HG03558 (cell line): ENCODE results near the gene S100A13.

Source experiments
- ATAC-seq: cut with Tn5 transposase; IDR thresholded peaks from one replicate; pipeline ENCODE4 v1.9.1; 2021; ENCODE audit warnings: moderate number of reproducible peaks; ENCODE audit not compliant: unreplicated experiment; ENCODE audit errors: extremely low read depth

Gene S100A13

GRCh38 chr1:153628638-153629342 lies 1.5 kb upstream of the S100A13 start:
- no peak for ATAC-seq

- no peak for ATAC-seq
These were observed 666 bp upstream of the S100A13 start, which contains the start of gene S100A1 for GRCh38 chr1:153627715-153628626. Gene S100A1, plus strand, starts transcription at chr1:153628434. Its CDS starts 2,088 bp downstream, at chr1:153630522.

DNA sequence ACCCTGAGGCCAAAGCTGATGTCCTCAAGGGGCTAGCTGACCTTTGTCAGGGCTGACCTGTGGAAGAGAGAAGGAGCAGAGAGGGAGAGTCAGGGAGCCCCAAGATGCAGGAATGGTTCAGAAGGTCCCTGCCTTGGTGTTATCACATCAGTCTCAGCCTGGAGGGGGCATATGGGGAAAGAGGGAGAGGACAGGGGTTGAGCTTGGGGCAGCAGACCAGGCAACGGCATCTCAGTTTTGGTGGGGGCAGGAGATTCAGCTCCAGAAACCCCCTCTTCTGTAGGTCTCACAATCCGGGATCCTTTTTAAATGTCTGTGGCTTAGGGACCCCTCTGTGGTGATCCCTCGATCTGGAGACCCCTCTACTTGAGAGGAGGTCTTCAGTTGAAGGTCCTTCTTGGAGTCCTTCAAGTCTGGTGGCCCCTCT lies 815 bp downstream of the S100A13 start:
- no peak for ATAC-seq

- no peak for ATAC-seq
These were observed 2.2 kb downstream of the S100A13 start for GRCh38 chr1:153624965-153625611.

DNA sequence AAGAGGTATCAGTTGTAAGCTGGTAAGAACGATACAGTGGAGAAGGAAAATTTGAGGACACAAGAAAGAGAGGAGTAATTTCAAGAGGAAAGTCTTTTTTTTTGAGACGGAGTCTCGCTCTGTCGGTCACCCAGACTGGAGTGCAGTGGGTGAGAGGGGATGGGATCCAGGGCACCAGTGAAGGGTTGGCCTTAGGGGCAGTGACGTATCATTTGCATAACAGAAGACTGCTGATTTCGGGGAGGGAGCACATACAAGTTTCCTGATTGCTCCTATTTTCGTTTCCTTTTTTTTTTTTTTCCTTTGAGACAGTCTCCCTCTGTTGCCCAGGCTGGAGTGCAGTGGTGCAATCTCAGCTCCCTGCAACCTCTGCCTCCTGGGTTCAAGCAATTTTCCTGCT lies 4.2 kb downstream of the S100A13 start:
- ATAC-seq = no peak

DNA sequence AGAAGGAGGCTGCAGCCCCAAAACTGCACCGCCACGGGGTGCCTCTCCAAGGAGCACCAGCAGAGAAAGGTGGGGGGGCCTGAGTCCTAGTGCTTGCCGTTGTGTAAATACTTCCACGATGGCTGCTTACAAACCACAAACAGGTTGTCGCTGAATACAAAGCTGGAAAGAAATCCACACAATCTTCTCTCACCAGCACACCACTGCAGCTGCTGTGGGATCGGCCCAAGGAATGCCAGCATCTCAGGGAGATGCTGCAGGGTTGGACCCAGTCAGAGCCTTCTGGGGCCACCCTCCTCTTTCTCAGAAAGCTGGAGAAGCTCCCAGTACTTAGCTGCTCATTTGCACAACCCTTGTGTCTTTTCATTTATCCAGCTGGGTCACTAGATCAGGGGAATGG lies 8.1 kb downstream of the S100A13 start:
- ATAC-seq = no peak

DNA sequence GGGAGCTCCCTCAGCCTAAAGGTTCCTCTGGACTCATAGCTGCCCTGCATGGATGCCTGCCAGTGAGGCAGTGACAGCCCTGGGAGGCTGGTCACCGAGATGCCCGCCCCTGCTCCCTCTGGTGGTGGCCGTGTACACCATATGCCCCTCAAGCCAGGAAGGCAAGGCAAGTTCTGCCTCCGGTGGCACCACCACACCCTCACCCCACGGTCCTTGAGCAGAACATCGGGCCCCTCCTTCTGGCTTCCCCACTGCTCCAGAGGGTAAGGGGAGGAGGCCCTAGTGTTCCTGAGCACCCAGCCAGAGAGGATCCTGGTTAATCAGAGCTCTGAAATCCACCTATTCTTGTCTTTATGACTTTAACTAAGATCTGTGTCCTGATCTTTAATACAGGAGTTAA lies 9.6 kb downstream of the S100A13 start:
- no peak for ATAC-seq

DNA sequence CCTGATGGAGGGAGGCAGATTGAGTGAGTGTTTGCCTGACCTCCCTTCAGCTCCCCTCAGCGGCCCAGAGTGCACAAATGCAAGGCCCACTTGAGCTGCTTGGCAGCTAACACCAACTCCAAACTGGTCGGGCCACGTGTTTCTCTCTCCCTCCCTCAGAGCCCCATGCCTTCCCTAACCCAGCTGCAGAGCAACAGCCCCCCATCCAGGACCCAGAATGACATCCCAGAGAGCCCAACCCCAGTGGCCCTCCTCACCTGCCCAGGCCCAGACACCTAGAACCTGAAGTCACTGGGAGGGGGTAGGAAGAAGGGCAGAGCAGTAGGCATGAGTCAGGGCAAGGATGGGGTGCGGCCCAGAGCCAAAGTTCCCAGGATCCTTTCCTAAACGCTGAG lies 10.4 kb downstream of the S100A13 start:
- ATAC-seq = no peak

- ATAC-seq = no peak
These were observed 11.0 kb downstream of the S100A13 start, which contains the start of gene S100A14 for GRCh38 chr1:153616144-153616916. Gene S100A14, minus strand, starts transcription at chr1:153616325. Its CDS starts 467 bp downstream, at chr1:153615858.

DNA sequence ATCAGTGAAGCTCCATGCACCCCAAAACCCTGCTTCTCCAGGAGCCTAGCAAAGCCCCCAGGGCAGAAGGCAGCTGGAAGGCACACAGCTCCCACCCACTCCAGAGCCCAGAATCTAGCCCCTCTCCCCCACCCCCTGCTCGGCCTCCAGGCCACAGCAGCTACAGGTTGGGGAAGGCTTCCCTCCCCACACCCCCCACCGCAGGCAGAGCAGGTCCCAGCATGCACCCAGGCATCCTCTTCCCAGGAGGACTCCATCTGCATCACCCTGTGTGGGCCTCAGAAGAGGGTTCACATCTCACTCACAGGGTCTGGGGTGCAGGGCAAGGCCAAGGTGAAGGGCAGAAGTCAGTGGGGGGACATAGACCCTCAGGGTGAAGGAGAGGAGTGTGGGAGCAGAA lies 11.9 kb downstream of the S100A13 start:
- ATAC-seq = no peak

DNA sequence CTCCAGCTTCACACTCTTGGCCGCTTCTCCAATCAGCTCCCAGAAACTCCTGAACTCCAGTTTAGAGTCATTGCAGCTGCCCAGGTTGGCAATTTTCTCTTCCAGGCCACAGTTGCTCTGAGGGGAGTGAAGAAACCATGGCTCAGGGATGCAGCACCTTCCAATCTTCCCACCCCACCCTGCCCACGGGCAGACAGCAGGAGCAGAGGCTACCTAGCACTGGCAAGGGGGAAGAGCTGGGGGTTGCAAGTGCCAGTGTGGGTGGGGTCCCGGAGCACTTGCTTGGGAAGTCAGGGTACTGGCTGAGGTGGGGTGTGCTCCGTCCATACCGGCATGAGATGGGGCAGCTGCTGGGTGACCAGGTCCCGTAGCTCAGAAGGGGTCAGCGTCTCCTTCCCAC lies 12.4 kb downstream of the S100A13 start:
- no peak for ATAC-seq

GRCh38 chr1:153614189-153614900 lies 13.0 kb downstream of the S100A13 start:
- ATAC-seq = no peak

DNA sequence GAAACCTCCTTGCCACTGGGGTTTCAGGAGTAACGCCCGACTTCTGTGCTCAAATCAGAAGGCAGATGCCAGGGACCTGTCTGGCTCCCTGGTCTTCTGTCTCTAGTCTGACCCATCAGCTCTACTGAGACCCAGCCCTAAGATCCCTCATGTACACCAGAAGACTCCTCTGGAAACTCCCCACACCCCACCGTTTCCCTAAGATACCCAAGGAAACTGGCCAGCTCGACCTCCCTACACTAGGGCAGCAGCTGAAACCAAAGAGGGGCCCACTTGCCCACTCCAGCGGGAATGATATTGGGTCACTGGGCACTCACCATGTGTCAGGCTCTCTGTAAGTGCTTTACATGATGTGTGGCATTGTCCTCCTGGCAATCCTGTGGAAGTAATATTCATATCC lies 13.9 kb downstream of the S100A13 start:
- ATAC-seq = no peak

DNA sequence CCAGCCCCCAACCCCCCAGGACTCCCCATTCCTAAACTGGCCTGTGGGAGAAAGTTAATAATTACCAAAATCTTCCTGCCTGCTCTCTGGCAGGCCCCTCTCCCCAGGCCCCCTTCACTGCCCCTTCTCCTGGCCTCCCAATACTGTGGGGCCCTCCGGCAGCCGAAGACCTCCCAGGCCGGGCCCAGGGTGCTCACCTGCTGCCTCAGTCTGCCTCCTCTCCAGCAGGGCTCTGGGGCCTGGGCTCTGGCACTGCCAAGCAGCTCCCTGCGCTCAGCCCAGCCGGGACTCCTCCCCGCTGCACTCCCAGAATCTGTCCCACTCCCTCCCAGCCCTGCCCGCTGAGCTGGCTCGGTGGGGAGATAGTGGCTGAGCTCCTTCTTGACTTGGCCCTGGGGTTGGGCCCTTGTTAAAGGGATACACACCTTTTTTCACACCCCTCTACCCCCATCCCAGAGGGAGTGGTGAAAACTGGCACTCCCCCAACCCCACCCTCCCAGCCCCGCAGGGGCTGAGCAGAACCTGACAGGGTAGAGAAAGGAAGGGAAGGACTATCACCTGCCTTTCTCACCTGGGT lies 14.5 kb downstream of the S100A13 start, which contains the start of gene S100A16:
Gene S100A16, minus strand, starts transcription at position 383 of the 577 bp plus-strand sequence. CDS start 4,986 bp downstream, outside the sequence.
- no peak for ATAC-seq

- no peak for ATAC-seq
These were observed 15.1 kb downstream of the S100A13 start for GRCh38 chr1:153612111-153612754.

GRCh38 chr1:153611356-153611755 lies 15.9 kb downstream of the S100A13 start:
- ATAC-seq = no peak

DNA sequence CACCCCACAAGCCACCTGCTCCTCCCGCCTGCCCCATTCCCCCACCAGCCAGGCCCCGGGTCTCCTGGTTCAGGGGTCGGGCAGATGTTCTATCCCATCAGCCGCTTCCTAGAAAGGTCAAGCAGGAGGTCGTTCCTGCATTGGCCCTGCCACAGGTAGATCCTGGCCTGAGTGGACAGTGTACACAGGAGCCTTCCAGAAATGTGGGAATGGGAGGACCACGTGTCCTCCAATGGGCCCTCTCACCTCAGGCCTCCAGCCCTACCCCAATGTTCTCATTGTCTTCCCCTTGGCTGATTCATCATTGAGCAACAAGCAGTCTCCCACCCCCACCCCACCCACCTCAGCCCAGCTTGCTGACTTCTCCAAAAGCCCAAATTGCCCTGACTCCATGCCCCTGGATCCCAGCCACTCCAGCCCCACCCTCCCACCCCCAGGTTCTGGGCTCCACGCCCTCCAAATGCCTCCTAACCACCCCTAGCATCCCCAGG lies 16.4 kb downstream of the S100A13 start:
- ATAC-seq = no peak

DNA sequence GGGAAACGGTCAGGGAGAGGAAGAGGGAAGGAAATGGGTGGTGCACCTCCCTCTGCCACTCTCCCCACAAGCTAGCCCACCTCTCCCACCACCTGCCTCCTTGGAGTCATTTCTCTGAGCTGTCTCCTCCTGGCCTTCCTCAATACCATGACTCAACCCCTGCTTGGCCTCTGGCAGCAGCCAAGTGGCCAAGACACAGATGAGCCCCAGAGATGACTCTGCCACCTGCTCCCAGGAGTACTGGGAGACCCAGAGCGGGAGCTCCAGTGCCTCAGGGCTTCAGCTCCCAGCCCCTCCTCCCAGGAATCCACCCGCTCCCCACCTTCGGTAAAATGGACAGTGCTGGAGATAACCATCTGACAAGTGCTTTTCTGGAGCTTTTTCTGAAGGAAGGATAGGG lies 17.0 kb downstream of the S100A13 start:
- no peak for ATAC-seq
